Mesendoderm (in vitro differentiated cells): ENCODE results near the gene FAM131B.
"Not testable (repeated sequence)": the region's sequence is repeated elsewhere in the genome, so short reads cannot be mapped to it uniquely, and the experiment has no call there.

Experiments
- DNase-seq: peaks from one replicate; pipeline ENCODE4 v3.0.0; 2013
- H2AK5ac ChIP-seq: 2 replicates; pipeline ENCODE4 v1.6.1; 2013; ENCODE audit warnings: low read length, inconsistent platforms
- H2BK120ac ChIP-seq: 2 replicates; pipeline ENCODE4 v1.6.1; 2013; ENCODE audit warnings: low read depth, mild to moderate bottlenecking, low read length, moderate library complexity, mixed read lengths
- H2BK15ac ChIP-seq: replicated peaks from 2 replicates; pipeline ENCODE4 v1.6.1; 2013; ENCODE audit warnings: low read depth, mild to moderate bottlenecking, moderate library complexity
- H2BK5ac ChIP-seq: 2 replicates; pipeline ENCODE4 v1.6.1; 2013; ENCODE audit warnings: low read length, inconsistent platforms
- H3K18ac ChIP-seq: 2 replicates; pipeline ENCODE4 v1.6.1; 2013; ENCODE audit warnings: mild to moderate bottlenecking, low read length, mixed read lengths
- H3K23ac ChIP-seq: one replicate; pipeline ENCODE4 v1.6.1; 2013; ENCODE audit warnings: low read length
- H3K27ac ChIP-seq: 2 replicates; pipeline ENCODE4 v1.5.1; 2013; ENCODE audit warnings: low read depth, mild to moderate bottlenecking, inconsistent platforms, low read length, moderate library complexity
- H3K27me3 ChIP-seq: 2 replicates; pipeline ENCODE4 v1.6.1; 2013; ENCODE audit warnings: low read length, control low read depth, mild to moderate bottlenecking, inconsistent platforms; ENCODE audit not compliant: insufficient read depth, poor library complexity
- H3K36me3 ChIP-seq: 2 replicates; pipeline ENCODE4 v1.6.1; 2013; ENCODE audit warnings: low read length, inconsistent platforms; ENCODE audit not compliant: control insufficient read depth, insufficient read depth
- H3K4ac ChIP-seq: one replicate; pipeline ENCODE4 v1.6.1; 2013; ENCODE audit warnings: low read depth, mild to moderate bottlenecking, low read length, moderate library complexity
- H3K4me1 ChIP-seq: 2 replicates; pipeline ENCODE4 v1.6.1; 2013; ENCODE audit warnings: low read depth, low read length, inconsistent platforms; ENCODE audit not compliant: control insufficient read depth
- H3K4me2 ChIP-seq: 2 replicates; pipeline ENCODE4 v1.6.1; 2013; ENCODE audit warnings: low read length
- H3K4me3 ChIP-seq: 2 replicates; pipeline ENCODE4 v1.5.1; 2013; ENCODE audit warnings: mild to moderate bottlenecking, low read length
- H3K56ac ChIP-seq: one replicate; pipeline ENCODE4 v1.6.1; 2013; ENCODE audit warnings: low read length
- H3K79me1 ChIP-seq: 2 replicates; pipeline ENCODE4 v1.6.1; 2013; ENCODE audit warnings: low read length, inconsistent platforms
- H3K79me2 ChIP-seq: 2 replicates; pipeline ENCODE4 v1.6.1; 2013; ENCODE audit warnings: mild to moderate bottlenecking, low read length; ENCODE audit not compliant: control insufficient read depth, insufficient read depth
- H3K9ac ChIP-seq: 2 replicates; pipeline ENCODE4 v1.6.1; 2013; ENCODE audit warnings: low read length, inconsistent platforms
- H4K5ac ChIP-seq: one replicate; pipeline ENCODE4 v1.6.1; 2013; ENCODE audit warnings: low read length
- H4K8ac ChIP-seq: one replicate; pipeline ENCODE4 v1.6.1; 2013; ENCODE audit warnings: low read depth, mild to moderate bottlenecking, control low read depth, low read length, moderate library complexity
- WGBS: extraction: QIAGEN DNeasy Blood & Tissue Kit; methylation state at CpG from one replicate; pipeline ENCODE4 v1.1.7; 2013; ENCODE audit warnings: low lambda C conversion rate, missing lambda C conversion rate; ENCODE audit not compliant: insufficient coverage; ENCODE audit errors: extremely low coverage; 5-methylcytosine and 5-hydroxymethylcytosine counted together

The FAM131B gene

GRCh38 chr7:143392875-143393266 lies 30.4 kb upstream of the FAM131B start:
- H3K18ac ChIP-seq, result no peak overlapping the region
- no peak overlapping the region for H3K4me2 ChIP-seq
- no peak for DNase-seq
- no CpG with 5 or more reads among the region's 6 CpGs for WGBS
- no peak overlapping the region for H2BK120ac ChIP-seq
- H3K27ac ChIP-seq, result no peak overlapping the region
- no peaks in the 10 kb centered on the region for H3K27me3 ChIP-seq
- no peak overlapping the region for H4K5ac ChIP-seq
- no peak overlapping the region for H3K4ac ChIP-seq
- H3K9ac ChIP-seq, result no peak overlapping the region
- H2BK5ac ChIP-seq, result no peak overlapping the region
- no peak overlapping the region for H2AK5ac ChIP-seq
- no peak overlapping the region for H2BK15ac ChIP-seq
- no peaks in the 10 kb centered on the region for H3K4me1 ChIP-seq
- H3K36me3 ChIP-seq, result peaks cover 47% of the 10 kb centered on the region
- no peak overlapping the region for H4K8ac ChIP-seq
- H3K56ac ChIP-seq, result no peak overlapping the region
- no peaks in the 10 kb centered on the region for H3K79me1 ChIP-seq
- H3K23ac ChIP-seq, result no peak overlapping the region
- H3K79me2 ChIP-seq, result no peaks in the 10 kb centered on the region
- no peak overlapping the region for H3K4me3 ChIP-seq

DNA sequence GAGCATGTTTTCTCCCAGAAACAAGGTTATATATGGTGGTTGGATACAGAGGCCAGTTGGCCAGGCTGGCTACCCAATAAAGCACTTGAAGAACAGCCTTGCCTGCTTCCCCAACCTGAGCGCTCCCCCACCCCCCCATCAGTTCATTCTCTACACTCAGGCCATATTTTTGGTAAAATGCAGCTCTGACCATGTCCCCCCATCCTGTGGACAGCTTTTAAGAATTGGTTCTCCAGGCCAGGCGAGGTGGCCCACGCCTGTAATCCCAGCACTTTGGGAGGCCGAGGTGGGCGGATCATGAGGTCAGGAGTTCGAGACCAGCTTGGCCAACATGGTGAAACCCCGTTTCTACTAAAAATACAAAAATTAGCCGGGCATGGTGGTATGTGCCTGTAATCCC lies 29.9 kb upstream of the FAM131B start:
- not testable (repeated sequence) for H3K4me2 ChIP-seq, H3K79me2 ChIP-seq, H3K27ac ChIP-seq, H3K4me1 ChIP-seq, H3K27me3 ChIP-seq, H3K4me3 ChIP-seq, H3K9ac ChIP-seq, H3K56ac ChIP-seq, H3K79me1 ChIP-seq, H2BK120ac ChIP-seq, H3K18ac ChIP-seq, H3K4ac ChIP-seq, H2AK5ac ChIP-seq, H2BK15ac ChIP-seq, H3K23ac ChIP-seq, DNase-seq, H4K8ac ChIP-seq, H4K5ac ChIP-seq, H2BK5ac ChIP-seq
- no CpG with 5 or more reads among the region's 8 CpGs for WGBS
- H3K36me3 ChIP-seq, result peaks cover 46% of the 10 kb centered on the region

GRCh38 chr7:143391462-143392404 lies 29.2 kb upstream of the FAM131B start:
- no CpG with 5 or more reads among the region's 24 CpGs for WGBS
- H3K36me3 ChIP-seq, result peaks cover 43% of the 10 kb centered on the region
- H3K27ac ChIP-seq, result no peak overlapping the region
- no peaks in the 10 kb centered on the region for H3K27me3 ChIP-seq
- no peak overlapping the region for H3K4me3 ChIP-seq
- H3K4me2 ChIP-seq, result no peak overlapping the region
- H3K4me1 ChIP-seq, result no peaks in the 10 kb centered on the region
- H4K5ac ChIP-seq, result no peak overlapping the region
- no peak overlapping the region for H3K23ac ChIP-seq
- no peak for DNase-seq
- no peak overlapping the region for H2BK15ac ChIP-seq
- H2BK120ac ChIP-seq, result no peak overlapping the region
- H3K4ac ChIP-seq, result no peak overlapping the region
- no peak overlapping the region for H4K8ac ChIP-seq
- no peak overlapping the region for H2AK5ac ChIP-seq
- no peak overlapping the region for H3K9ac ChIP-seq
- peaks cover 8% of the 10 kb centered on the region for H3K79me2 ChIP-seq
- peaks cover 3% of the 10 kb centered on the region for H3K79me1 ChIP-seq
- no peak overlapping the region for H2BK5ac ChIP-seq
- H3K56ac ChIP-seq, result no peak overlapping the region
- H3K18ac ChIP-seq, result no peak overlapping the region

GRCh38 chr7:143390773-143391317 lies 28.3 kb upstream of the FAM131B start:
- Histone ChIP-seq H3K9ac (no peak overlapping the region), H2BK15ac (no peak overlapping the region), H3K27ac (no peak overlapping the region), H3K56ac (no peak overlapping the region), H2BK5ac (no peak overlapping the region), H3K4me1 (no peaks in the 10 kb centered on the region), H4K8ac (no peak overlapping the region), H3K4me3 (no peak overlapping the region), H3K18ac (no peak overlapping the region), H3K79me2 (peaks cover 14% of the 10 kb centered on the region), H2AK5ac (no peak overlapping the region), H3K36me3 (peaks cover 41% of the 10 kb centered on the region), H3K23ac (no peak overlapping the region), H2BK120ac (no peak overlapping the region), H3K79me1 (peaks cover 9% of the 10 kb centered on the region), H3K4ac (no peak overlapping the region), H3K27me3 (no peaks in the 10 kb centered on the region), H3K4me2 (no peak overlapping the region), H4K5ac (no peak overlapping the region)
- DNase-seq, result no peak
- no CpG with 5 or more reads among the region's 9 CpGs for WGBS

DNA sequence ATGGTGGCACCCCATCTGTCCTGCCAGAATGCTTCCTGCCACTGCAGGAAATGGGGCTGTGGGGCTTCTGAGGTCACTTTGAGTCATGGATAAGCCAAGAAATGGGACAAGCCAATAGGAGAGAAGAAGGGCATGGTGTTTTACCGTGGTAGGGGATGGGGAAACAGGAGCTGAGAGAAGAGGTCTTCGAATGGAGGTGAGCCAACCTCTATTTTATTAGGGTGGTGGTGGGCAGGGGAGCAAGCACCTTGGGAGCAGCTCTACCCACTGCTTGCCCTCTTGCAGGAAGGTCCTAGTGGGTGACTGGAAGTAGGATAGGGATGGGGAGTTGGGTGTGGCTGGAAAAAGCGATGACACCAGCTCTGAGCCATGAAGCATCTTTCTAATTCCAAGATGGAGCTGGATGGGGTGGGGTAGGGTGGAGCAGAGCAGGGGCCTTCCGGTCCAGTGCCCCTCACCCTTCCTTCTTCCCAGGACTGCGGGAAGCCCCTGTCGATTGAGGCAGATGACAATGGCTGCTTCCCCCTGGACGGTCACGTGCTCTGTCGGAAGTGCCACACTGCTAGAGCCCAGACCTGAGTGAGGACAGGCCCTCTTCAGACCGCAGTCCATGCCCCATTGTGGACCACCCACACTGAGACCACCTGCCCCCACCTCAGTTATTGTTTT lies 27.7 kb upstream of the FAM131B start:
- H3K18ac ChIP-seq, result no peak overlapping the region
- H3K56ac ChIP-seq, result no peak overlapping the region
- no peak for DNase-seq
- H3K79me2 ChIP-seq, result peaks cover 19% of the 10 kb centered on the region
- no peak overlapping the region for H2BK15ac ChIP-seq
- no peak overlapping the region for H2BK5ac ChIP-seq
- H3K4me2 ChIP-seq, result no peak overlapping the region
- H3K4me3 ChIP-seq, result no peak overlapping the region
- no CpG with 5 or more reads among the region's 10 CpGs for WGBS
- H3K79me1 ChIP-seq, result peaks cover 12% of the 10 kb centered on the region
- no peak overlapping the region for H3K27ac ChIP-seq
- no peak overlapping the region for H2AK5ac ChIP-seq
- peaks cover 1% of the 10 kb centered on the region for H3K4me1 ChIP-seq
- no peak overlapping the region for H4K8ac ChIP-seq
- H3K23ac ChIP-seq, result no peak overlapping the region
- no peak overlapping the region for H3K4ac ChIP-seq
- no peak overlapping the region for H4K5ac ChIP-seq
- H2BK120ac ChIP-seq, result no peak overlapping the region
- H3K9ac ChIP-seq, result no peak overlapping the region
- H3K27me3 ChIP-seq, result no peaks in the 10 kb centered on the region
- peaks cover 37% of the 10 kb centered on the region for H3K36me3 ChIP-seq
